Measurements from ENCODE around the gene ORM1.

- TF ChIP-seq, protein P1, sequence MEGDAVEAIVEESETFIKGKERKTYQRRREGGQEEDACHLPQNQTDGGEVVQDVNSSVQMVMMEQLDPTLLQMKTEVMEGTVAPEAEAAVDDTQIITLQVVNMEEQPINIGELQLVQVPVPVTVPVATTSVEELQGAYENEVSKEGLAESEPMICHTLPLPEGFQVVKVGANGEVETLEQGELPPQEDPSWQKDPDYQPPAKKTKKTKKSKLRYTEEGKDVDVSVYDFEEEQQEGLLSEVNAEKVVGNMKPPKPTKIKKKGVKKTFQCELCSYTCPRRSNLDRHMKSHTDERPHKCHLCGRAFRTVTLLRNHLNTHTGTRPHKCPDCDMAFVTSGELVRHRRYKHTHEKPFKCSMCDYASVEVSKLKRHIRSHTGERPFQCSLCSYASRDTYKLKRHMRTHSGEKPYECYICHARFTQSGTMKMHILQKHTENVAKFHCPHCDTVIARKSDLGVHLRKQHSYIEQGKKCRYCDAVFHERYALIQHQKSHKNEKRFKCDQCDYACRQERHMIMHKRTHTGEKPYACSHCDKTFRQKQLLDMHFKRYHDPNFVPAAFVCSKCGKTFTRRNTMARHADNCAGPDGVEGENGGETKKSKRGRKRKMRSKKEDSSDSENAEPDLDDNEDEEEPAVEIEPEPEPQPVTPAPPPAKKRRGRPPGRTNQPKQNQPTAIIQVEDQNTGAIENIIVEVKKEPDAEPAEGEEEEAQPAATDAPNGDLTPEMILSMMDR (IDR thresholded peaks at IDR 0.05; ENCODE audit: low read length) = no peak
- TF ChIP-seq EZH2 (IDR thresholded peaks at IDR 0.05; ENCODE audit: borderline replicate concordance, low read length) = no peak
These were observed 20.9 kb upstream of the ORM1 start for GRCh38 chr9:114301798-114302565.

Measured in OCI-LY1 (cell line).